Mesothelial cell of epicardium (in vitro differentiated cells): ENCODE data around the gene DPCD. TPM values are rescaled to one million over a fixed set of nuclear protein-coding genes. Genes with fewer than 3 reads are reported as not detected.

ENCODE experiments used
- DNase-seq, 2 experiments: peaks; one replicate each; pipeline ENCODE4 v3.0.0; 2021; ENCODE audit warnings: low spot score in 2 of 2; ENCODE audit not compliant: unreplicated experiment in 2 of 2
- H3K27ac Mint-ChIP-seq: 2 replicates; pipeline ENCODE4 v1.8.0; 2021; ENCODE audit warnings: mixed read lengths
- H3K27me3 Mint-ChIP-seq: 2 replicates; pipeline ENCODE4 v1.8.0; 2021; ENCODE audit warnings: low read depth, mixed read lengths
- H3K36me3 Mint-ChIP-seq: 2 replicates; pipeline ENCODE4 v1.8.0; 2021; ENCODE audit warnings: mixed read lengths
- H3K4me1 Mint-ChIP-seq: 2 replicates; pipeline ENCODE4 v1.8.0; 2021; ENCODE audit warnings: mixed read lengths
- H3K4me3 Mint-ChIP-seq: 2 replicates; pipeline ENCODE4 v1.8.0; 2021; ENCODE audit warnings: mild to moderate bottlenecking, moderate library complexity, mixed read lengths
- H3K9me3 Mint-ChIP-seq: 2 replicates; pipeline ENCODE4 v1.8.0; 2021; ENCODE audit warnings: mixed read lengths
- CTCF ChIP-seq: fragments of 200-600 bp; sonication (generic); IDR thresholded peaks from one replicate; pipeline ENCODE4 v1.5.0; 2021; ENCODE audit warnings: antibody characterized with exemption; ENCODE audit not compliant: unreplicated experiment
- total RNA-seq: library from RNA; stranded (reverse); gene quantifications from 3 replicates; pipeline ENCODE4 v1.2.1, GENCODE V29; 2021

DPCD gene
- total RNA-seq, 1 donor from 2014 or later, result 23.0 TPM

- Mint-ChIP-seq H3K4me3 (no peak overlapping the region), H3K36me3 (no peaks in the 10 kb centered on the region), H3K27ac (no peak overlapping the region), H3K4me1 (peaks cover 11% of the 10 kb centered on the region), H3K9me3 (no peaks in the 10 kb centered on the region), H3K27me3 (peaks cover 42% of the 10 kb centered on the region)
- DNase-seq, result no peak
- no peak for TF ChIP-seq CTCF
These were observed 15.3 kb upstream of the DPCD start for GRCh38 chr10:101572785-101573184.

- H3K27me3 Mint-ChIP-seq, result peaks cover 28% of the 10 kb centered on the region
- no peak for TF ChIP-seq CTCF
- no peak for DNase-seq
- H3K27ac Mint-ChIP-seq, result no peak overlapping the region
- H3K36me3 Mint-ChIP-seq, result peaks cover 2% of the 10 kb centered on the region
- peaks cover 11% of the 10 kb centered on the region for H3K4me1 Mint-ChIP-seq
- H3K4me3 Mint-ChIP-seq, result no peak overlapping the region
- no peaks in the 10 kb centered on the region for H3K9me3 Mint-ChIP-seq
These were observed 14.0 kb upstream of the DPCD start for GRCh38 chr10:101573885-101574753.

- Mint-ChIP-seq H3K4me1 (peaks cover 7% of the 10 kb centered on the region), H3K4me3 (no peak overlapping the region), H3K27me3 (peaks cover 19% of the 10 kb centered on the region), H3K9me3 (no peaks in the 10 kb centered on the region), H3K27ac (no peak overlapping the region), H3K36me3 (peaks cover 2% of the 10 kb centered on the region)
- TF ChIP-seq CTCF, result no peak
- DNase-seq, result no peak
These were observed 13.0 kb upstream of the DPCD start for GRCh38 chr10:101575091-101575490.

- no peaks in the 10 kb centered on the region for H3K9me3 Mint-ChIP-seq
- DNase-seq, result no peak
- H3K36me3 Mint-ChIP-seq, result peaks cover 2% of the 10 kb centered on the region
- H3K4me1 Mint-ChIP-seq, result peaks cover 5% of the 10 kb centered on the region
- peaks cover 15% of the 10 kb centered on the region for H3K27me3 Mint-ChIP-seq
- no peak overlapping the region for H3K4me3 Mint-ChIP-seq
- no peak overlapping the region for H3K27ac Mint-ChIP-seq
- no peak for TF ChIP-seq CTCF
These were observed 12.4 kb upstream of the DPCD start for GRCh38 chr10:101575580-101576210.

GRCh38 chr10:101576211-101576863 lies 11.8 kb upstream of the DPCD start:
- TF ChIP-seq CTCF, result no peak
- Mint-ChIP-seq H3K36me3 (peaks cover 2% of the 10 kb centered on the region), H3K27me3 (peaks cover 8% of the 10 kb centered on the region), H3K4me1 (no peaks in the 10 kb centered on the region), H3K27ac (no peak overlapping the region), H3K4me3 (no peak overlapping the region), H3K9me3 (no peaks in the 10 kb centered on the region)
- DNase-seq, result no peak
